SHP77 (cell line): ENCODE results near the gene MAST4.

Experiments
- DNase-seq, 2 experiments: peaks; one replicate each; lab custom pipeline; 2025; lab: John Stamatoyannopoulos, UW

MAST4 gene

GRCh38 chr5:66697796-66698564 lies 101.8 kb downstream of the MAST4 start:
- DNase-seq, result no peak

- DNase-seq, result no peak
These were observed 105.1 kb downstream of the MAST4 start for GRCh38 chr5:66701244-66701643.

- no peak for DNase-seq
These were observed 106.2 kb downstream of the MAST4 start for GRCh38 chr5:66702426-66702825.

GRCh38 chr5:66704790-66705425 lies 108.7 kb downstream of the MAST4 start:
- no peak for DNase-seq

GRCh38 chr5:66708368-66708767 lies 112.2 kb downstream of the MAST4 start:
- DNase-seq, result no peak

- DNase-seq, result no peak
These were observed 114.4 kb downstream of the MAST4 start for GRCh38 chr5:66710557-66711088.

- no peak for DNase-seq
These were observed 117.8 kb downstream of the MAST4 start for GRCh38 chr5:66713998-66714397.

GRCh38 chr5:66717455-66718373 lies 121.5 kb downstream of the MAST4 start:
- no peak for DNase-seq

GRCh38 chr5:66718374-66719002 lies 122.3 kb downstream of the MAST4 start:
- no peak for DNase-seq

GRCh38 chr5:66720780-66721179 lies 124.6 kb downstream of the MAST4 start:
- DNase-seq, result peak in 1 of 2 experiments; percentile 5

GRCh38 chr5:66722686-66723085 lies 126.5 kb downstream of the MAST4 start:
- no peak for DNase-seq

GRCh38 chr5:66724349-66725139 lies 128.4 kb downstream of the MAST4 start:
- DNase-seq, result no peak

- no peak for DNase-seq
These were observed 131.4 kb downstream of the MAST4 start for GRCh38 chr5:66727630-66728029.

- no peak for DNase-seq
These were observed 131.9 kb downstream of the MAST4 start for GRCh38 chr5:66728049-66728448.

- DNase-seq, result no peak
These were observed 140.9 kb downstream of the MAST4 start for GRCh38 chr5:66737096-66737495.

GRCh38 chr5:66738136-66738535 lies 141.9 kb downstream of the MAST4 start:
- DNase-seq, result no peak

- DNase-seq, result no peak
These were observed 142.8 kb downstream of the MAST4 start for GRCh38 chr5:66739021-66739420.

- no peak for DNase-seq
These were observed 143.8 kb downstream of the MAST4 start for GRCh38 chr5:66739951-66740350.

GRCh38 chr5:66741394-66741793 lies 145.2 kb downstream of the MAST4 start:
- peak; percentile 63 to 72 for DNase-seq

GRCh38 chr5:66742083-66742895 lies 146.1 kb downstream of the MAST4 start:
- DNase-seq, result peak; percentile 66 to 75
